SU-DHL-6 (cell line): ENCODE data around the gene PDZD7.

Experiments
- EZH2phosphoT487 ChIP-seq: fragments of 200-600 bp; sonication (generic), shearing (Covaris generic); conservative IDR thresholded peaks from 2 replicates; pipeline ENCODE4 v1.6.1; 2018; ENCODE audit warnings: mild to moderate bottlenecking, antibody characterized with exemption, low read length, moderate library complexity, mixed read lengths
- TF ChIP-seq, protein P1 (sequence below): fragments of 200-600 bp; sonication (generic); IDR thresholded peaks from one replicate; pipeline ENCODE4 v1.5.1; 2017; ENCODE audit warnings: antibody characterized with exemption, mild to moderate bottlenecking, low read length, moderate library complexity; ENCODE audit not compliant: insufficient read depth, poor library complexity, severe bottlenecking

DNA sequence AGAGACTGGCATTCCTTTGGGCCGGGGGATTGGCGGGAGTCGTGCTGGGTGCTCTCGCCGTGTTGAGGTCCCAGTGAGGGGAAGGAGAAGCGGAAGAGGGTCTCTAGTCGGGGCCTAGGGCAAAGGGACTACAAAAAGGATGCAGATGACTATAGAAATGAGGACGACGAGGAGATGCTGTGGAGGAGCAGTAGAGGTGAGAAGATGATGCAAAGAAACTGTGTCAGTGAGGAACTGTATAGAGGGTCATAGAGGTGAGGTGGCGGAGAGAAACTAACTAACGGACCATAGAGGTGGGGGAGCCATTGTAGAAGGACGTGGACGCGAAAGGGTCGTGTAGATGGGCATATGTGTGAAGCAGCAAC, 43.3 kb downstream of the PDZD7 start:
- TF ChIP-seq, protein P1, sequence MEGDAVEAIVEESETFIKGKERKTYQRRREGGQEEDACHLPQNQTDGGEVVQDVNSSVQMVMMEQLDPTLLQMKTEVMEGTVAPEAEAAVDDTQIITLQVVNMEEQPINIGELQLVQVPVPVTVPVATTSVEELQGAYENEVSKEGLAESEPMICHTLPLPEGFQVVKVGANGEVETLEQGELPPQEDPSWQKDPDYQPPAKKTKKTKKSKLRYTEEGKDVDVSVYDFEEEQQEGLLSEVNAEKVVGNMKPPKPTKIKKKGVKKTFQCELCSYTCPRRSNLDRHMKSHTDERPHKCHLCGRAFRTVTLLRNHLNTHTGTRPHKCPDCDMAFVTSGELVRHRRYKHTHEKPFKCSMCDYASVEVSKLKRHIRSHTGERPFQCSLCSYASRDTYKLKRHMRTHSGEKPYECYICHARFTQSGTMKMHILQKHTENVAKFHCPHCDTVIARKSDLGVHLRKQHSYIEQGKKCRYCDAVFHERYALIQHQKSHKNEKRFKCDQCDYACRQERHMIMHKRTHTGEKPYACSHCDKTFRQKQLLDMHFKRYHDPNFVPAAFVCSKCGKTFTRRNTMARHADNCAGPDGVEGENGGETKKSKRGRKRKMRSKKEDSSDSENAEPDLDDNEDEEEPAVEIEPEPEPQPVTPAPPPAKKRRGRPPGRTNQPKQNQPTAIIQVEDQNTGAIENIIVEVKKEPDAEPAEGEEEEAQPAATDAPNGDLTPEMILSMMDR, result no peak
- no peak for TF ChIP-seq EZH2phosphoT487
